ENCODE measurements around the gene MAST4. TPM values are rescaled to one million over a fixed set of nuclear protein-coding genes. Genes with fewer than 3 reads are reported as not detected.

Gene MAST4
- total RNA-seq, 1 donor from 2014 or later, result 17.2 TPM

GRCh38 chr5:67027171-67027570 is 431.0 kb downstream of the MAST4 start:
- no peak overlapping the region for H3K4me3 Mint-ChIP-seq
- ATAC-seq (ENCODE audit: low read depth), result no peak
- H3K4me1 Mint-ChIP-seq, result no peaks in the 10 kb centered on the region
- no peaks in the 10 kb centered on the region for H3K9me3 Mint-ChIP-seq
- H3K27ac Mint-ChIP-seq, result no peak overlapping the region
- no peaks in the 10 kb centered on the region for H3K27me3 Mint-ChIP-seq
- intact Hi-C loops (cut with micrococcal nuclease), result no loop called here
- no peak for TF ChIP-seq CTCF (IDR thresholded peaks at IDR 0.05)
- no peaks in the 10 kb centered on the region for H3K36me3 Mint-ChIP-seq (ENCODE audit: low read depth)
- ChIA-PET POLR2A (no interaction called here), CTCF (no interaction called here)
- DNase-seq, result no peak

- Mint-ChIP-seq H3K9me3 (no peaks in the 10 kb centered on the region), H3K36me3 (ENCODE audit: low read depth) (no peaks in the 10 kb centered on the region), H3K27me3 (no peaks in the 10 kb centered on the region), H3K4me3 (no peak overlapping the region), H3K27ac (no peak overlapping the region), H3K4me1 (peaks cover 6% of the 10 kb centered on the region)
- no peak for TF ChIP-seq CTCF (IDR thresholded peaks at IDR 0.05)
- intact Hi-C loops (cut with micrococcal nuclease), result no loop called here
- POLR2A ChIA-PET, result no interaction called here
- ATAC-seq (ENCODE audit: low read depth) (no peak), DNase-seq (no peak)
- CTCF ChIA-PET, result no interaction called here
Observed at GRCh38 chr5:67028371-67028770, 432.2 kb downstream of the MAST4 start.

- Mint-ChIP-seq H3K4me3 (no peak overlapping the region), H3K27me3 (no peaks in the 10 kb centered on the region), H3K36me3 (ENCODE audit: low read depth) (no peaks in the 10 kb centered on the region), H3K27ac (no peak overlapping the region), H3K9me3 (no peaks in the 10 kb centered on the region), H3K4me1 (peaks cover 9% of the 10 kb centered on the region)
- POLR2A ChIA-PET, result interaction anchor here (0.7 kb wide), 1 partner anchor 15 kb away, joined by 4 read pairs; no protein-coding TSS in a partner anchor
- no peak for ATAC-seq (ENCODE audit: low read depth)
- no peak for TF ChIP-seq CTCF (IDR thresholded peaks at IDR 0.05)
- CTCF ChIA-PET, result no interaction called here
- no peak for DNase-seq
- intact Hi-C loops (cut with micrococcal nuclease), result no loop called here
Observed at GRCh38 chr5:67028941-67029340, 432.7 kb downstream of the MAST4 start.

GRCh38 chr5:67029481-67029880 is 433.3 kb downstream of the MAST4 start:
- intact Hi-C loops (cut with micrococcal nuclease), result no loop called here
- Mint-ChIP-seq H3K9me3 (no peaks in the 10 kb centered on the region), H3K36me3 (ENCODE audit: low read depth) (no peaks in the 10 kb centered on the region), H3K27ac (no peak overlapping the region), H3K4me1 (peaks cover 9% of the 10 kb centered on the region), H3K4me3 (no peak overlapping the region), H3K27me3 (no peaks in the 10 kb centered on the region)
- POLR2A ChIA-PET, result interaction anchor here (0.7 kb wide), 1 partner anchor 15 kb away, joined by 4 read pairs; no protein-coding TSS in a partner anchor
- CTCF ChIA-PET, result no interaction called here
- ATAC-seq (ENCODE audit: low read depth) (no peak), DNase-seq (no peak)
- TF ChIP-seq CTCF (IDR thresholded peaks at IDR 0.05), result no peak

- H3K27ac Mint-ChIP-seq, result no peak overlapping the region
- TF ChIP-seq CTCF (IDR thresholded peaks at IDR 0.05), result no peak
- POLR2A ChIA-PET, result no interaction called here
- intact Hi-C loops (cut with micrococcal nuclease), result no loop called here
- no peak overlapping the region for H3K4me3 Mint-ChIP-seq
- DNase-seq (no peak), ATAC-seq (ENCODE audit: low read depth) (no peak)
- no peaks in the 10 kb centered on the region for H3K36me3 Mint-ChIP-seq (ENCODE audit: low read depth)
- CTCF ChIA-PET, result no interaction called here
- no peaks in the 10 kb centered on the region for H3K27me3 Mint-ChIP-seq
- no peaks in the 10 kb centered on the region for H3K9me3 Mint-ChIP-seq
- peaks cover 9% of the 10 kb centered on the region for H3K4me1 Mint-ChIP-seq
Observed at GRCh38 chr5:67030289-67031056, 434.3 kb downstream of the MAST4 start.

Measured in activated B cell treated with CpG ODN at 0.5 μM for 24 hours (primary cell).